ENCODE results near the gene C20orf144. TPM values are rescaled to one million over a fixed set of nuclear protein-coding genes. Genes with fewer than 3 reads are reported as not detected.
"Not testable (repeated sequence)": the region's sequence is repeated elsewhere in the genome, so short reads cannot be mapped to it uniquely, and the experiment has no call there.

The C20orf144 gene
- total RNA-seq, 5 donors from 2014 or later (not counting 1 experiment from before 2014, with no cell fraction given): 0.16 to 0.26 (median 0.22) TPM; not detected in 1

- Histone ChIP-seq H3K27ac (ENCODE audit: low read length) (no peak overlapping the region), H3K9me3 (no peaks in the 10 kb centered on the region), H3K4me3 (ENCODE audit: control insufficient read depth in 1 of 2, extremely low read depth in 1 of 2, low read length in 1 of 2) (no peak overlapping the region), H3K4me1 (ENCODE audit: control insufficient read depth in 1 of 2, extremely low read depth in 1 of 2, insufficient read depth in 2 of 2, low read length in 2 of 2) (peaks cover 3 to 20% of the 10 kb centered on the region in 2 experiments), H3K36me3 (ENCODE audit: control insufficient read depth in 2 of 2, extremely low read depth in 1 of 2, insufficient read depth in 1 of 2, low read length in 1 of 2) (peaks cover 13 to 67% of the 10 kb centered on the region in 2 donors), H3K27me3 (replicated peaks in 1 of 2; ENCODE audit: control insufficient read depth in 2 of 2, extremely low read depth in 1 of 2, insufficient read depth in 2 of 2, low read length in 1 of 2) (no peaks in the 10 kb centered on the region)
- Mint-ChIP-seq H3K36me3 (peaks cover 53% of the 10 kb centered on the region), H3K9me3 (peaks cover 0 to under 1% (median 0%) of the 10 kb centered on the region in 3 donors), H3K27ac (peak overlapping the region in 1 of 2 donors; percentile 3), H3K4me3 (no peak overlapping the region), H3K27me3 (no peaks in the 10 kb centered on the region), H3K4me1 (peaks cover 13 to 19% (median 19%) of the 10 kb centered on the region in 3 donors)
- CTCF ChIA-PET: no interaction called here
- WGBS (ENCODE audit: insufficient coverage): 99% methylated on average over 8 of the region's 10 CpGs
- ATAC-seq (replicated peaks in 1 of 4): no peak
- no peak for DNase-seq
- POLR2A ChIA-PET: no interaction called here
Observed at GRCh38 chr20:33629533-33629932, 32.6 kb upstream of the C20orf144 start.

GRCh38 chr20:33629979-33630378 is 32.1 kb upstream of the C20orf144 start:
- ChIA-PET CTCF (no interaction called here), POLR2A (no interaction called here)
- H3K9me3 ChIP-seq: no peaks in the 10 kb centered on the region
- ATAC-seq (replicated peaks in 1 of 4) (no peak), DNase-seq (no peak)
- 67% methylated on average over 1 of the region's 5 CpGs for whole genome bisulfite sequencing (ENCODE audit: insufficient coverage)
- no peak overlapping the region for H3K27ac Mint-ChIP-seq
- no peak overlapping the region for H3K27ac ChIP-seq (ENCODE audit: low read length)
- peaks cover 13 to 63% of the 10 kb centered on the region in 2 donors for H3K36me3 ChIP-seq (ENCODE audit: control insufficient read depth in 2 of 2, extremely low read depth in 1 of 2, insufficient read depth in 1 of 2, low read length in 1 of 2)
- peaks cover 3 to 17% of the 10 kb centered on the region in 2 experiments for H3K4me1 ChIP-seq (ENCODE audit: control insufficient read depth in 1 of 2, extremely low read depth in 1 of 2, insufficient read depth in 2 of 2, low read length in 2 of 2)
- H3K36me3 Mint-ChIP-seq: peaks cover 53% of the 10 kb centered on the region
- H3K9me3 Mint-ChIP-seq: no peaks in the 10 kb centered on the region
- peaks cover 8 to 15% (median 15%) of the 10 kb centered on the region in 3 donors for H3K4me1 Mint-ChIP-seq
- H3K4me3 ChIP-seq (ENCODE audit: control insufficient read depth in 1 of 2, extremely low read depth in 1 of 2, low read length in 1 of 2): no peak overlapping the region
- no peak overlapping the region for H3K4me3 Mint-ChIP-seq
- H3K27me3 ChIP-seq (replicated peaks in 1 of 2; ENCODE audit: control insufficient read depth in 2 of 2, extremely low read depth in 1 of 2, insufficient read depth in 2 of 2, low read length in 1 of 2): no peaks in the 10 kb centered on the region
- no peaks in the 10 kb centered on the region for H3K27me3 Mint-ChIP-seq

- Mint-ChIP-seq H3K36me3 (peaks cover 48% of the 10 kb centered on the region), H3K4me1 (peaks cover 5 to 11% (median 9%) of the 10 kb centered on the region in 3 donors), H3K27me3 (no peaks in the 10 kb centered on the region), H3K27ac (no peak overlapping the region), H3K9me3 (no peaks in the 10 kb centered on the region), H3K4me3 (no peak overlapping the region)
- ChIA-PET POLR2A (interaction anchor here in 1 of 2 donors (0.5 kb wide), 1 partner anchor 176 kb away, joined by 6 read pairs; no protein-coding TSS in a partner anchor), CTCF (no interaction called here)
- H3K4me1 ChIP-seq (ENCODE audit: control insufficient read depth in 1 of 2, extremely low read depth in 1 of 2, insufficient read depth in 2 of 2, low read length in 2 of 2): peaks cover 3 to 13% of the 10 kb centered on the region in 2 experiments
- 89% methylated on average over 1 of the region's 4 CpGs for WGBS (ENCODE audit: insufficient coverage)
- no peaks in the 10 kb centered on the region for H3K9me3 ChIP-seq
- ATAC-seq (replicated peaks in 1 of 4) (no peak), DNase-seq (no peak)
- no peaks in the 10 kb centered on the region for H3K27me3 ChIP-seq (replicated peaks in 1 of 2; ENCODE audit: control insufficient read depth in 2 of 2, extremely low read depth in 1 of 2, insufficient read depth in 2 of 2, low read length in 1 of 2)
- peaks cover 13 to 63% of the 10 kb centered on the region in 2 donors for H3K36me3 ChIP-seq (ENCODE audit: control insufficient read depth in 2 of 2, extremely low read depth in 1 of 2, insufficient read depth in 1 of 2, low read length in 1 of 2)
- H3K27ac ChIP-seq (ENCODE audit: low read length): no peak overlapping the region
- H3K4me3 ChIP-seq (ENCODE audit: control insufficient read depth in 1 of 2, extremely low read depth in 1 of 2, low read length in 1 of 2): no peak overlapping the region
Observed at GRCh38 chr20:33630507-33630906, 31.6 kb upstream of the C20orf144 start.

GRCh38 chr20:33631910-33632309 is 30.2 kb upstream of the C20orf144 start:
- H3K27ac Mint-ChIP-seq; H3K4me3 Mint-ChIP-seq; H3K27me3 ChIP-seq (replicated peaks in 1 of 2; ENCODE audit: control insufficient read depth in 2 of 2, extremely low read depth in 1 of 2, insufficient read depth in 2 of 2, low read length in 1 of 2); ATAC-seq (replicated peaks in 1 of 4); H3K4me3 ChIP-seq (ENCODE audit: control insufficient read depth in 1 of 2, extremely low read depth in 1 of 2, low read length in 1 of 2); CTCF ChIA-PET; H3K27ac ChIP-seq (ENCODE audit: low read length); H3K9me3 Mint-ChIP-seq; H3K4me1 ChIP-seq (ENCODE audit: control insufficient read depth in 1 of 2, extremely low read depth in 1 of 2, insufficient read depth in 2 of 2, low read length in 2 of 2); H3K27me3 Mint-ChIP-seq; H3K9me3 ChIP-seq; H3K4me1 Mint-ChIP-seq; POLR2A ChIA-PET; DNase-seq: not testable (repeated sequence)
- H3K36me3 ChIP-seq (ENCODE audit: control insufficient read depth in 2 of 2, extremely low read depth in 1 of 2, insufficient read depth in 1 of 2, low read length in 1 of 2): peaks cover 9 to 60% of the 10 kb centered on the region in 2 donors
- WGBS (ENCODE audit: insufficient coverage): 83% methylated on average over 1 of the region's 4 CpGs
- H3K36me3 Mint-ChIP-seq: peaks cover 46% of the 10 kb centered on the region

GRCh38 chr20:33635341-33635740 is 26.8 kb upstream of the C20orf144 start:
- POLR2A ChIA-PET: no interaction called here
- Mint-ChIP-seq H3K36me3 (peaks cover 38% of the 10 kb centered on the region), H3K27me3 (no peaks in the 10 kb centered on the region), H3K9me3 (no peaks in the 10 kb centered on the region), H3K4me3 (no peak overlapping the region), H3K27ac (peak overlapping the region in 1 of 2 donors; percentile 28), H3K4me1 (peaks cover 5 to 8% (median 6%) of the 10 kb centered on the region in 3 donors)
- no peak overlapping the region for H3K27ac ChIP-seq (ENCODE audit: low read length)
- peaks cover 3 to 7% of the 10 kb centered on the region in 2 experiments for H3K4me1 ChIP-seq (ENCODE audit: control insufficient read depth in 1 of 2, extremely low read depth in 1 of 2, insufficient read depth in 2 of 2, low read length in 2 of 2)
- H3K9me3 ChIP-seq: no peaks in the 10 kb centered on the region
- CTCF ChIA-PET: interaction anchor here in 1 of 2 donors (0.6 kb wide), 1 partner anchor 1807 kb away, joined by 3 read pairs; no protein-coding TSS in a partner anchor
- H3K36me3 ChIP-seq (ENCODE audit: control insufficient read depth in 2 of 2, extremely low read depth in 1 of 2, insufficient read depth in 1 of 2, low read length in 1 of 2): peaks cover 13 to 52% of the 10 kb centered on the region in 2 donors
- WGBS (ENCODE audit: insufficient coverage): 100% methylated on average over 1 of the region's 3 CpGs
- no peaks in the 10 kb centered on the region for H3K27me3 ChIP-seq (replicated peaks in 1 of 2; ENCODE audit: control insufficient read depth in 2 of 2, extremely low read depth in 1 of 2, insufficient read depth in 2 of 2, low read length in 1 of 2)
- no peak overlapping the region for H3K4me3 ChIP-seq (ENCODE audit: control insufficient read depth in 1 of 2, extremely low read depth in 1 of 2, low read length in 1 of 2)
- DNase-seq: no peak
- no peak for ATAC-seq (replicated peaks in 1 of 4)

GRCh38 chr20:33636776-33637175 is 25.4 kb upstream of the C20orf144 start:
- Mint-ChIP-seq H3K36me3 (peaks cover 32% of the 10 kb centered on the region), H3K27me3 (no peaks in the 10 kb centered on the region), H3K9me3 (no peaks in the 10 kb centered on the region), H3K4me1 (peaks cover 5 to 8% (median 6%) of the 10 kb centered on the region in 3 donors), H3K4me3 (no peak overlapping the region), H3K27ac (no peak overlapping the region)
- DNase-seq (no peak), ATAC-seq (replicated peaks in 1 of 4) (no peak)
- WGBS (ENCODE audit: insufficient coverage): 100% methylated on average over 1 of the region's 1 CpG
- Histone ChIP-seq H3K9me3 (no peaks in the 10 kb centered on the region), H3K36me3 (ENCODE audit: control insufficient read depth in 2 of 2, extremely low read depth in 1 of 2, insufficient read depth in 1 of 2, low read length in 1 of 2) (peaks cover 14 to 55% of the 10 kb centered on the region in 2 donors), H3K27me3 (replicated peaks in 1 of 2; ENCODE audit: control insufficient read depth in 2 of 2, extremely low read depth in 1 of 2, insufficient read depth in 2 of 2, low read length in 1 of 2) (no peaks in the 10 kb centered on the region), H3K4me1 (ENCODE audit: control insufficient read depth in 1 of 2, extremely low read depth in 1 of 2, insufficient read depth in 2 of 2, low read length in 2 of 2) (peaks cover 3 to 7% of the 10 kb centered on the region in 2 experiments), H3K27ac (ENCODE audit: low read length) (no peak overlapping the region), H3K4me3 (ENCODE audit: control insufficient read depth in 1 of 2, extremely low read depth in 1 of 2, low read length in 1 of 2) (no peak overlapping the region)
- ChIA-PET POLR2A (no interaction called here), CTCF (no interaction called here)

- H3K4me1 ChIP-seq (ENCODE audit: control insufficient read depth in 1 of 2, extremely low read depth in 1 of 2, insufficient read depth in 2 of 2, low read length in 2 of 2): no peaks in the 10 kb centered on the region
- no peak overlapping the region for H3K27ac ChIP-seq (ENCODE audit: low read length)
- H3K27me3 ChIP-seq (replicated peaks in 1 of 2; ENCODE audit: control insufficient read depth in 2 of 2, extremely low read depth in 1 of 2, insufficient read depth in 2 of 2, low read length in 1 of 2): no peaks in the 10 kb centered on the region
- ChIA-PET CTCF (no interaction called here), POLR2A (no interaction called here)
- H3K9me3 ChIP-seq: no peaks in the 10 kb centered on the region
- H3K27ac Mint-ChIP-seq: no peak overlapping the region
- H3K4me3 ChIP-seq (ENCODE audit: control insufficient read depth in 1 of 2, extremely low read depth in 1 of 2, low read length in 1 of 2): no peak overlapping the region
- DNase-seq: no peak
- H3K4me3 Mint-ChIP-seq: no peak overlapping the region
- peaks cover 41% of the 10 kb centered on the region for H3K36me3 Mint-ChIP-seq
- no peaks in the 10 kb centered on the region for H3K9me3 Mint-ChIP-seq
- no peaks in the 10 kb centered on the region for H3K27me3 Mint-ChIP-seq
- no peak for ATAC-seq (replicated peaks in 1 of 4)
- H3K4me1 Mint-ChIP-seq: no peaks in the 10 kb centered on the region
- 95% methylated on average over 13 of the region's 13 CpGs for WGBS (ENCODE audit: insufficient coverage)
- H3K36me3 ChIP-seq (ENCODE audit: control insufficient read depth in 2 of 2, extremely low read depth in 1 of 2, insufficient read depth in 1 of 2, low read length in 1 of 2): peaks cover 14 to 66% of the 10 kb centered on the region in 2 donors
Observed at GRCh38 chr20:33640287-33640686, 21.8 kb upstream of the C20orf144 start.
